ENCODE data around the gene IL1RAPL1.

DNA sequence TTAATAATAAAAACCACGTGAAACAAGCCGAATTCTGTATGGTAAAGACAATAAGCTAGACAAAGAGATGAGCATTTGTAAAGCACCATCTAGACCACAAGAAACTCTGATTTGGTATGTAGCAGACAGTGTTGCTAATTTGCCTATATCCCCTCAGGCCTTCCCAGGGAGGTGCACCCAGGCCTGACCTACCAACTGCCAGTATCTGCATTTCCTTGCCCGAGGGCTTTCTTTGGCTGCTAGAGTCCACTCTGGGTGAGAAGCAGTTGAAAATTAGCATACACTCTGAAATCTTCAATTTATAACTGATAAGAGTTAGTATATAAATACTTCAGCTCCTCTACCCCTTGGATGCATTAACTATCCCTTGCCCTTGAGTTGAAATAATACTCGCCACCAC lies 37.4 kb upstream of the IL1RAPL1 start:
- TF ChIP-seq, protein P1, sequence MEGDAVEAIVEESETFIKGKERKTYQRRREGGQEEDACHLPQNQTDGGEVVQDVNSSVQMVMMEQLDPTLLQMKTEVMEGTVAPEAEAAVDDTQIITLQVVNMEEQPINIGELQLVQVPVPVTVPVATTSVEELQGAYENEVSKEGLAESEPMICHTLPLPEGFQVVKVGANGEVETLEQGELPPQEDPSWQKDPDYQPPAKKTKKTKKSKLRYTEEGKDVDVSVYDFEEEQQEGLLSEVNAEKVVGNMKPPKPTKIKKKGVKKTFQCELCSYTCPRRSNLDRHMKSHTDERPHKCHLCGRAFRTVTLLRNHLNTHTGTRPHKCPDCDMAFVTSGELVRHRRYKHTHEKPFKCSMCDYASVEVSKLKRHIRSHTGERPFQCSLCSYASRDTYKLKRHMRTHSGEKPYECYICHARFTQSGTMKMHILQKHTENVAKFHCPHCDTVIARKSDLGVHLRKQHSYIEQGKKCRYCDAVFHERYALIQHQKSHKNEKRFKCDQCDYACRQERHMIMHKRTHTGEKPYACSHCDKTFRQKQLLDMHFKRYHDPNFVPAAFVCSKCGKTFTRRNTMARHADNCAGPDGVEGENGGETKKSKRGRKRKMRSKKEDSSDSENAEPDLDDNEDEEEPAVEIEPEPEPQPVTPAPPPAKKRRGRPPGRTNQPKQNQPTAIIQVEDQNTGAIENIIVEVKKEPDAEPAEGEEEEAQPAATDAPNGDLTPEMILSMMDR (IDR thresholded peaks at IDR 0.05): no peak
- no peak for TF ChIP-seq POLR2A (IDR thresholded peaks at IDR 0.05)
